Measurements from ENCODE around the gene DENND11.

DENND11 gene

GRCh38 chr7:141702047-141702567, at the start of gene DENND11:
Gene DENND11 (minus strand): TSS chr7:141702166. CDS start chr7:141702153, 13 bp downstream.
- DNase-seq (ENCODE audit: low read depth in 2 of 2): peak; percentile 14 to 37

GRCh38 chr7:141748396-141748795, 46.4 kb upstream of the DENND11 start:
- DNase-seq (ENCODE audit: low read depth in 2 of 2): no peak

- no peak for DNase-seq (ENCODE audit: low read depth in 2 of 2)
Observed at GRCh38 chr7:141744131-141744530, 42.2 kb upstream of the DENND11 start.

GRCh38 chr7:141742229-141742628, 40.3 kb upstream of the DENND11 start:
- no peak for DNase-seq (ENCODE audit: low read depth in 2 of 2)

GRCh38 chr7:141739250-141739649, 37.3 kb upstream of the DENND11 start:
- DNase-seq (ENCODE audit: low read depth in 2 of 2): no peak

GRCh38 chr7:141738592-141739013, 36.6 kb upstream of the DENND11 start:
- DNase-seq (ENCODE audit: low read depth in 2 of 2): no peak

GRCh38 chr7:141737836-141738591, 36.0 kb upstream of the DENND11 start, which contains the start of gene SSBP1:
Gene SSBP1 (plus strand): TSS chr7:141738358. CDS start chr7:141739167, 809 bp downstream.
- peak; percentile 76 to 80 for DNase-seq (ENCODE audit: low read depth in 2 of 2)

GRCh38 chr7:141737118-141737835, 35.3 kb upstream of the DENND11 start:
- DNase-seq (ENCODE audit: low read depth in 2 of 2): no peak

GRCh38 chr7:141731476-141732149, 29.6 kb upstream of the DENND11 start:
- no peak for DNase-seq (ENCODE audit: low read depth in 2 of 2)

- no peak for DNase-seq (ENCODE audit: low read depth in 2 of 2)
Observed at GRCh38 chr7:141729020-141729419, 27.1 kb upstream of the DENND11 start.

GRCh38 chr7:141722529-141722928, 20.6 kb upstream of the DENND11 start:
- no peak for DNase-seq (ENCODE audit: low read depth in 2 of 2)

GRCh38 chr7:141717450-141717849, 15.5 kb upstream of the DENND11 start:
- no peak for DNase-seq (ENCODE audit: low read depth in 2 of 2)

GRCh38 chr7:141715794-141716689, 14.1 kb upstream of the DENND11 start:
- DNase-seq (ENCODE audit: low read depth in 2 of 2): no peak

GRCh38 chr7:141715018-141715417, 13.1 kb upstream of the DENND11 start:
- DNase-seq (ENCODE audit: low read depth in 2 of 2): no peak

GRCh38 chr7:141714571-141714970, 12.6 kb upstream of the DENND11 start:
- no peak for DNase-seq (ENCODE audit: low read depth in 2 of 2)

GRCh38 chr7:141713890-141714289, 11.9 kb upstream of the DENND11 start:
- no peak for DNase-seq (ENCODE audit: low read depth in 2 of 2)

- DNase-seq (ENCODE audit: low read depth in 2 of 2): no peak
Observed at GRCh38 chr7:141712603-141713255, 10.8 kb upstream of the DENND11 start.

- DNase-seq (ENCODE audit: low read depth in 2 of 2): no peak
Observed at GRCh38 chr7:141710301-141710700, 8.3 kb upstream of the DENND11 start.

GRCh38 chr7:141709749-141710148, 7.8 kb upstream of the DENND11 start:
- no peak for DNase-seq (ENCODE audit: low read depth in 2 of 2)

- DNase-seq (ENCODE audit: low read depth in 2 of 2): no peak
Observed at GRCh38 chr7:141709318-141709717, 7.4 kb upstream of the DENND11 start.

GRCh38 chr7:141708351-141708750, 6.4 kb upstream of the DENND11 start, which contains the start of gene WEE2:
Gene WEE2 (plus strand): TSS chr7:141708353. CDS start chr7:141708759, 406 bp downstream.
- DNase-seq (ENCODE audit: low read depth in 2 of 2): no peak

All from activated CD4-positive, alpha-beta T cell treated with anti-CD3 and anti-CD28 coated beads for 24 hours (primary cell).